Ishikawa (cell line): Measurements from ENCODE around the gene SP4.

ENCODE experiments used
- CEBPB ChIP-seq: IDR thresholded peaks from 2 replicates; pipeline ENCODE4 v1.6.1; 2012
- MAX ChIP-seq: IDR thresholded peaks from 2 replicates; pipeline ENCODE4 v1.6.1; 2012
- NFIC ChIP-seq: IDR thresholded peaks from 2 replicates; pipeline ENCODE4 v1.6.1; 2012
- TAF1 ChIP-seq: IDR thresholded peaks from 2 replicates; pipeline ENCODE4 v1.6.1; 2012; ENCODE audit warnings: low read depth, mild to moderate bottlenecking
- TCF12 ChIP-seq: IDR thresholded peaks from 2 replicates; pipeline ENCODE4 v1.6.1; 2012; ENCODE audit warnings: low read depth
- YY1 ChIP-seq: IDR thresholded peaks from 2 replicates; pipeline ENCODE4 v1.6.1; 2012; ENCODE audit warnings: low read depth
- ZBTB7A ChIP-seq: IDR thresholded peaks from 2 replicates; pipeline ENCODE4 v1.6.1; 2012; ENCODE audit warnings: low read depth

DNA sequence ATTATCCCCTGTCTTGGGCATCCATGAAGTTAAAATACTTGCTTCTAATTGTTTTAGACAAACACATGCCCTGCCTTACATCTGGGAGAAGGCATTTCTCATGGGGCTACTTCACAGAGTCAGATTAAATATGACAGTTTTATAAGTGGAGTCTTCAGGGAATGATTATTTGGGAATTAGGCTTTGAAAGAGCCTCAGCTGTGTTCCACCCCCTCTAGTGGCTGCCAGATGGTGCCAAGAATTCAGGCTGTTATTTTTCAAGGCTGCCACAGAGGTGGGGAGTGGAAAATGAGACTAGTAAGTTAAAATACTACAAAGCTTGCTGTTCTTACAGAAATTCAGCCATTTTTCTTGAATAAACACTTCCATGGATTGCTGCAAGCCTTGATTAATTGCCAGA is 69.2 kb downstream of the SP4 start:
- TF ChIP-seq TCF12 = no peak
- TF ChIP-seq MAX = no peak
- no peak for TF ChIP-seq CEBPB
- TF ChIP-seq YY1 = no peak
- no peak for TF ChIP-seq ZBTB7A
- TF ChIP-seq TAF1 = no peak
- no peak for TF ChIP-seq NFIC
